H1 (cell line): ENCODE measurements around the gene PTGIS. TPM values are rescaled to one million over a fixed set of nuclear protein-coding genes. Genes with fewer than 3 reads are reported as not detected.
A peak's percentile ranks its signal among the peaks of the same experiment; 100 is the strongest.

Source experiments
- ASH2L ChIP-seq: fragments of 200-600, 300-600 bp; sonication (generic); IDR thresholded peaks from one replicate; pipeline ENCODE4 v1.7.1; 2017; ENCODE audit warnings: low read length
- ATF2 ChIP-seq: IDR thresholded peaks from 2 replicates; pipeline ENCODE4 v1.6.1; 2012; ENCODE audit warnings: low read length, inconsistent platforms
- ATF3 ChIP-seq: IDR thresholded peaks from 2 replicates; pipeline ENCODE4 v1.6.1; 2011; ENCODE audit warnings: low read depth, mild to moderate bottlenecking, low read length; ENCODE audit not compliant: insufficient read depth
- CEBPB ChIP-seq: IDR thresholded peaks from 2 replicates; pipeline ENCODE4 v1.6.1; 2012; ENCODE audit warnings: low read depth, low read length
- CTBP2 ChIP-seq: IDR thresholded peaks from 2 replicates; pipeline ENCODE4 v1.7.0; 2011; ENCODE audit warnings: borderline replicate concordance, mild to moderate bottlenecking, moderate library complexity, mixed read lengths, low read length; ENCODE audit not compliant: insufficient read depth, insufficient read length
- CTCF ChIP-seq, 3 experiments: IDR thresholded peaks; 1 replicate in 2 of 3; 2 replicates in 1 of 3; pipeline versions ENCODE4 v1.5.1 to v1.6.1; 2011; ENCODE audit warnings: low read length in 3 of 3, mild to moderate bottlenecking in 3 of 3, inconsistent platforms in 2 of 3, low read depth in 1 of 3, moderate library complexity in 1 of 3; ENCODE audit not compliant: insufficient read depth in 1 of 3; ENCODE audit errors: control extremely low read depth in 1 of 3
- EP300 ChIP-seq, 2 experiments: IDR thresholded peaks; 1 replicate in 1 of 2; 2 replicates in 1 of 2; pipeline ENCODE4 v1.6.1; 2011 to 2012; ENCODE audit warnings: low read depth in 2 of 2, low read length in 2 of 2, mild to moderate bottlenecking in 2 of 2, borderline replicate concordance in 1 of 2, inconsistent platforms in 1 of 2, moderate library complexity in 1 of 2
- FOSL1 ChIP-seq: IDR thresholded peaks from 2 replicates; pipeline ENCODE4 v1.6.1; 2011; ENCODE audit warnings: mild to moderate bottlenecking, low read depth, low read length, moderate library complexity; ENCODE audit not compliant: insufficient read depth
- HDAC2 ChIP-seq, 2 experiments: fragments of 300-600 bp in 1 of 2; sonication (generic) in 1 of 2; IDR thresholded peaks; 2 replicates each; pipeline ENCODE4 v1.6.1; 2011 to 2012; ENCODE audit warnings: low read depth in 2 of 2, low read length in 2 of 2, mild to moderate bottlenecking in 2 of 2, moderate library complexity in 2 of 2, borderline replicate concordance in 1 of 2, inconsistent platforms in 1 of 2
- JUND ChIP-seq: IDR thresholded peaks from 2 replicates; pipeline ENCODE4 v1.6.1; 2011; ENCODE audit warnings: mild to moderate bottlenecking, improper control_type of control experiment, low read length
- KDM1A ChIP-seq: fragments of 200-600, 300-600 bp; sonication (generic); IDR thresholded peaks from 2 replicates; pipeline ENCODE4 v1.7.1; 2016; ENCODE audit warnings: mild to moderate bottlenecking, low read length, borderline replicate concordance
- PHF8 ChIP-seq: fragments of 200-600 bp; sonication (generic); conservative IDR thresholded peaks from 2 replicates; pipeline ENCODE4 v1.7.1; 2012; ENCODE audit warnings: low read depth, mild to moderate bottlenecking, inconsistent platforms, low read length, moderate library complexity
- SIN3A ChIP-seq, 2 experiments: IDR thresholded peaks in 1 of 2; conservative IDR thresholded peaks in 1 of 2; 2 replicates each; pipeline ENCODE4 v1.6.1; 2011 to 2012; ENCODE audit warnings: low read length in 2 of 2, improper control_type of control experiment in 1 of 2, low read depth in 1 of 2, mild to moderate bottlenecking in 1 of 2
- SP2 ChIP-seq: IDR thresholded peaks from 2 replicates; pipeline ENCODE4 v1.6.1; 2012; ENCODE audit warnings: mild to moderate bottlenecking, low read length, inconsistent platforms
- TAF7 ChIP-seq: optimal IDR thresholded peaks from 2 replicates; pipeline ENCODE3; 2011; ENCODE audit warnings: low read depth, mild to moderate bottlenecking, inconsistent platforms, low read length, moderate library complexity, borderline replicate concordance
- TCF12 ChIP-seq: IDR thresholded peaks from 2 replicates; pipeline ENCODE4 v1.6.1; 2011; ENCODE audit warnings: low read depth, mild to moderate bottlenecking, low read length
- YY1 ChIP-seq: IDR thresholded peaks from 2 replicates; pipeline ENCODE4 v1.6.1; 2011; ENCODE audit warnings: low read depth, mild to moderate bottlenecking, low read length
- ZNF274 ChIP-seq: IDR thresholded peaks from 2 replicates; pipeline ENCODE4 v1.7.0; 2012; ENCODE audit warnings: low read length, borderline replicate concordance; ENCODE audit errors: extremely low read depth
- polyA plus RNA-seq, 7 experiments: library from polyadenylated mRNA; depleted of rRNA in 3 of 7; stranded (reverse) in 5 of 7; unstranded in 2 of 7; fragments of >200 nt in 5 of 7; fragments of 200-250 nt in 2 of 7; gene quantifications; 1 replicate in 5 of 7; 2 replicates in 1 of 7; 4 replicates in 1 of 7; pipeline versions ENCODE4 v1.2.1 to v1.2.3, GENCODE V29; 2011 to 2013; ENCODE audit warnings: missing spikeins in 2 of 7, mixed read lengths in 2 of 7
- total RNA-seq: library from RNA; stranded (reverse); fragmentation: NEBNext Ultra II Directional; extraction: Animal tissue kit (Norgen Biotek cat#: 25700); gene quantifications from 2 replicates; pipeline ENCODE4 v1.2.1, GENCODE V29; 2021

PTGIS gene
- total and polyA plus RNA-seq, 2 of the 8 experiments (the other 6 are each of a cell fraction or from before 2014, with no cell fraction given): 29.9 to 35.5 TPM

DNA sequence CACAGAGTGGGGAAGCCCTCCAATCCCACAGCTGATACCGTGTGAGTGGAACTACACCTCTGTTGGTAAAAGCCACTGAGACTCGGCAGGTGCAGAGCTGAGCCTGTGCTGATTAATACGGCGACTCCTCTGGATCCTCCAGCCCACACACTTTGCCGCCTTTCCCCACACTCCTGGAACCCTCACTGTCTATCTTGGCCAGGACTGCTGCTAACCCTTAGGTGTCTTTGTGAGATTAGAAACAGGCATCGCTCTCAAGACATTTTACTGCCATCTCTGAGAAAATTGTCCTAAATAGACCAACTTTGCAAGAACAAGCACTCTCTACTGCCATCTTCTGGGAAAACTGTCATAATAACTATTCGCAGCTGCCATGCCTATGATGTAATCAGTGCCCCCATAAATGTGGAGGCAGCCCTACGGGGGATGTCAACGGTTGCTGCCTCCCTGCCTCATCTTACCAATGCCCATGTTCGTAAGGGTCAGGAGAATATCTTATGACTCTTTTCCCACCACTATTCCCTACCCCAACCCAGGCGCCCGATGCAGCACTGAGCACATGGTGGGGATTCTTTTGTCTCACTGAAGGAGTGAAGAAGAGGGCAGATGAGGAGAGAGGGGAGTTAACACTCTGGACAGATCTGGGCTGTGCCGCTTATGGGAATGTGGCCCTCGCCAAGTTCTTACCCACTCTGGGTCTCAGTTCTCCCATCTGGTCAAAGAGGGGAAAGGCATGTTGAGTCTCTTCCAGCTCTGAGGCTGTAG lies 59.3 kb downstream of the PTGIS start (continued):
- TF ChIP-seq ATF2: peak; percentile 89
- no peak for TF ChIP-seq ASH2L
- TF ChIP-seq SIN3A (conservative IDR thresholded peaks at IDR 0.05 in 1 of 2, IDR thresholded peaks at IDR 0.05 in 1 of 2; ENCODE audit: low read depth in 1 of 2, low read length in 2 of 2): no peak
- TF ChIP-seq ZNF274: no peak
- no peak for TF ChIP-seq KDM1A
- TF ChIP-seq HDAC2 (IDR thresholded peaks at IDR 0.05; ENCODE audit: borderline replicate concordance in 1 of 2, low read depth in 2 of 2, low read length in 2 of 2): no peak
- TF ChIP-seq TAF7: no peak
- TF ChIP-seq CEBPB: peak; percentile 91
- TF ChIP-seq CTBP2: no peak
- TF ChIP-seq CTCF (IDR thresholded peaks at IDR 0.05; ENCODE audit: control extremely low read depth in 1 of 3, insufficient read depth in 1 of 3, low read depth in 1 of 3, low read length in 3 of 3): peak in 2 of 3 experiments; percentile 63 to 67; a peak in 3 of 4 replicates
- peak; percentile 54; the same call in 1 of the 2 replicates for TF ChIP-seq YY1
- no peak for TF ChIP-seq EP300 (IDR thresholded peaks at IDR 0.05; ENCODE audit: borderline replicate concordance in 1 of 2, low read depth in 2 of 2, low read length in 2 of 2)
- no peak for TF ChIP-seq FOSL1
- peak; percentile 65 for TF ChIP-seq JUND
- TF ChIP-seq PHF8: no peak
- no peak for TF ChIP-seq SP2
- TF ChIP-seq TCF12: no peak
- TF ChIP-seq ATF3: 0 out of 2 replicates have a peak, but pooled peaks have one; percentile 47
